Right ventricle myocardium superior (tissue), 1 donor: ENCODE measurements around the gene LFNG. TPM values are rescaled to one million over a fixed set of nuclear protein-coding genes. Genes with fewer than 3 reads are reported as not detected.

ENCODE experiments used
- ATAC-seq: fragments of 200-7000 bp; cut with Tn5 transposase; one replicate; pipeline ENCODE4 v1.9.1; 2020; ENCODE audit warnings: mild to moderate bottlenecking; ENCODE audit not compliant: poor library complexity
- DNase-seq: peaks from one replicate; pipeline ENCODE4 v3.0.0-alpha.2; 2020
- intact Hi-C: fragments of 100-400 bp; cut with DNase I; formaldehyde crosslinking; loops from one replicate; pipeline ENCODE4 v1.11.2; 2022
- total RNA-seq: library from RNA; stranded (reverse); fragmentation: NEBNext Ultra II Directional; extraction: Animal tissue kit (Norgen Biotek cat#: 25700); gene quantifications from one replicate; pipeline ENCODE4 v1.2.1, GENCODE V29; 2021
- donor health status: DM: no; HTN: yes; CAD: no; lungs with severe emphysema.

The LFNG gene
- total RNA-seq, 1 donor from 2014 or later: 4.6 TPM

DNA sequence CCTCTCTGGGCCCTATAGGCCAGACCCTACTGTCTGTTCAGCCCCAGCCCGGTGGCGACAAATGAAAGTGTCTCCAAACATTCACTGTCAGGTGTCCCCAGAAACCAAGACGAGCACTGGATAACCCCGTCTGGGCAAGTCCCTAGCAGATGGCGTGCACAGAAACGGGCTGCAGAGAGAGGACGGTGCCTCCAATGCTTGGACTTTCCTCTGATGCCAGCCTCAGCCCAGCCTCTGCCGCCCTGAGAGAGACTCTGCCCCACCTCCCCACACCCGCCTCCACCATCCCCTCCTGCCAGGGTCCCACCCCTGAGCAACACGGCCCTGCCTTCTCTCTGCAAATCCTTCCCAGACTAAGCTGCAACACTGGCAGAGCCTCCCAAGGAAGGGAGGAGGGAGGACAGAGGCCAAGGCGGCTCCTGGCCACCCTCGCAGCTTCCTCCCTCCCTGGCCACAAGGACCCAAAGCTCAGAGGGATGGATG, 7.4 kb upstream of the LFNG start:
- intact Hi-C loops: no loop called here
- DNase-seq: no peak
- ATAC-seq: peak; percentile 38

DNA sequence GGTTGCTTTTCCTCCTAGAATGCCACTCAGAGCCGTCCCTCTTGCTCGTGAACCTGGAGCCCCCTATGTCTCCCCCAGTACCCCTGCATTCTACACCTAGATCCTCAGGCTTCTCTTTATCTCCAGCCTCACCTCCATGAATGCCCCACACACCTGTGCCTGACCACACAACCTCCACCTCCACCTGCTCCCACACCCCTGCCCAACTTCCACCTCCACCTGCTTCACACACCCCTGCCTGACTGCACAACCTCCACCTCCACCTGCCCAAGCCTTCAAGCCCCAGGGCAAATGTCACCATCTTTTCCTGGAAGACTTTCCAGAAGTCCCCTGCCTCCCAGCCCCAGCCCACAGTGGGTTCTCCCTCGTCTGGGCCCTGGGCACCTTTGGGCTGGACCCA, 6.9 kb upstream of the LFNG start:
- intact Hi-C loops: no loop called here
- ATAC-seq (no peak), DNase-seq (no peak)

DNA sequence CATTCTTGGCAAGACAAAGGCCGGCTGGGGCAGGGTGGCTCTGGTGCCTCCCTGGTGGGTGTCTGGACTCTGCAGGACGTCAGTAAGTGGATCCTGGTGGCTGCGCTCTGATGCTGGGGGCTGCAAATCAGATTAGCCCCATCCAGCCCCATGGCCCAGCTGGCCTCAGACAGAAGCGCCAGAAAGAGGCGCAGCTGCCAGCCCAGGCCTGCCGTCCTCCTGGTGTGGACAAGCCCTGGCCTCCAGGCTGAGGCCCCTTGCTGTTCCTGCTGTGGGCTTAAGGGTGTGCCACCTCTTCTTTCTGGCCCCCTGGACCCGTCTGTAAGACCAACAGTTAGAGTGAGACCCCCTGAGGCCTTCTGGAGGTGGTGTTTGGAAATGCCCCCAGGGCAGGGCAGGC, 5.9 kb upstream of the LFNG start:
- intact Hi-C loops: no loop called here
- ATAC-seq: no peak
- DNase-seq: no peak

DNA sequence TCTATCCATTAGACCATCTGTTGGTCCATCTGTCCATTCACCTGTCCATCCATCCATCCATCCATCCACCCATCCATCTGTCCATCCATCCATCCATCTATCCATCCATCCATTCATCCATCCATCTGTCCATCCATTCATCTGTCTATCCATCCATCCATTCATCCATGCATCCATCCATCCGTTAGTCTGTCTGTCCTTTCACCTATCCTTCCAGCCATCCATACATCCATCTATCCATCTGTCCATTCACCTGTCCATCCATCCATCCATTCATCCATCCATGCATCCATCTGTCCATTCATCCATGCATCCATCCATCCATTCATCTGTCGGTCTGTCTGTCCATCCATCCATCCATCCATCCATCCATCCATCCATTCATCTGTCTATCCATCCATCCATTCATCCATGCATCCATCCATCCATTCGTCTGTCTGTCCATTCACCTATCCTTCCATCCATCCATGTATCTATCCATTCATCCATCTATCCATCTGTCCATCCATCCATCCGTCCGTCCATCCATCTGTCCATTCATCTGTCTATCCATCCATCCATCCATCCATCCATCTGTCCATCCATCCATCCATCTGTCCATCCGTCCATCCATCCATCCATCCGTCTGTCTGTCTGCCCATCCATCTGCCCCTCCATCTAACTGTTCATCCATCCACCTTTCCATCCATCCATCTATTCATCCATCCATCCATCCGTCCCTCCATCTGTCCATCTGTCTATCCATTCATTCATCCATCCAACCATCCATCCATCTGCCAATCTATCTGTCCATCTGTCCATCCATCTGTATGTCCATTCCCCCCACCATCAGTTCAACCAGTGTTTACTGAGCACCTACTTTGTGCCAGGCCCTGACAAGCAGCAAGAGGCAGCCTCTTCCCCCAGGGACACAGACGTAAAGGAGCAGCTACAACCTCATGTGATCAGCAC, 4.8 kb upstream of the LFNG start:
- DNase-seq: no peak
- ATAC-seq: no peak
- intact Hi-C loops: no loop called here

DNA sequence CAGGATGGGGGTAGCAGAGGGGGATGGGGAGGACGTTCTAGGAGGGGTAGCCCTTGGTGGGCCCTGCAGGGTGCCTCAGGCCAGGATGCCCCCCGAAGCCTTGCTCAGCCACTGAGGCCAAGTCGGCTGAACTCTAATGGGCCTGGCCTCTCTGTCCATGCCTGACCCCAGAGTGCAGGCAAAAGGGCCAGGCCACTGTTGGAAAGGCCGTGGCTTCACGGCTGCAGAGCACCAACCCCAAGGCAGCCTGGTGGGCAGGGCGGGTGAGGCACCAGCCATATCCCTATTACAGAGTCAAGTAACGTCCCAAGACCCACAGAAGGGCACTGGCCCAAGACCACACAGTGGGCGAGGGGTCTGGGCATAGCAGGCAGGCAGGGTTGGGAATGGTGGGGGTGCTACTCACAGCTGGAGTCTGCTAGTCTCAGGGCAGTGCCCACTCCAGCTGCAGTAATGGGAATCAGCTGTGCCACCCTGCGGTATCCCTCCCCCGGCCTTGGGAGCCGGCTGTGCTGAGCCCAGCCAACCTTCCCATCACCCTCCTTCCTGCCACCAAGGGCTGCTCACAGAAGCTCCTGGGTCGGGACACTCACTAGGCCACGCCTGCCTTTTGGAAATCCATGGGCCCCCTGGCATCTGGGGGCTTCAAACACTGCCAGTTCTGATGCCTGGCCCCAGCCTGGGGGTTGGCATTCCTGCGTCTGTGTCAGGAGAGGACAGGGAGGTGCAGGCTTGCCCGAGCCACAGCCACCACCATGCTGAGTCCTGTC, 4.0 kb upstream of the LFNG start:
- intact Hi-C loops: no loop called here
- DNase-seq (no peak), ATAC-seq (no peak)

DNA sequence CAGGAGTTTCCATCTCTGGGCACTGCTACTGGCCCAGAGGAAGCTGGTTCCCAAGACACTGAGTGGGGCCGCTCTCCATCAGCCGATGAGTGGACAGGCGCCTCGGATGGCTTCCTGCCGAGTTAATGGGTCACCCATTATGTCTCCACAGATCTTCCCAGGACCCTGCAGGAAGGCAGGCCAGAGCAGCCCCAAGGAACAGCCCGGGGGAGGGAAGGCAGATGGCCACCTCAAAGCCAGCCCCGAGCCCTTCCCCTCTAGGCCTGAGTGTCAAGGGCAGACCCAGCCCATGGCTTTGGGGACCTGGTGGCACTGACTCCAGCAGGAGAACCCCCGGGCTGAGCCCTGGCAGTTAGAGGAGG, 3.4 kb upstream of the LFNG start:
- intact Hi-C loops: no loop called here
- DNase-seq (no peak), ATAC-seq (no peak)

DNA sequence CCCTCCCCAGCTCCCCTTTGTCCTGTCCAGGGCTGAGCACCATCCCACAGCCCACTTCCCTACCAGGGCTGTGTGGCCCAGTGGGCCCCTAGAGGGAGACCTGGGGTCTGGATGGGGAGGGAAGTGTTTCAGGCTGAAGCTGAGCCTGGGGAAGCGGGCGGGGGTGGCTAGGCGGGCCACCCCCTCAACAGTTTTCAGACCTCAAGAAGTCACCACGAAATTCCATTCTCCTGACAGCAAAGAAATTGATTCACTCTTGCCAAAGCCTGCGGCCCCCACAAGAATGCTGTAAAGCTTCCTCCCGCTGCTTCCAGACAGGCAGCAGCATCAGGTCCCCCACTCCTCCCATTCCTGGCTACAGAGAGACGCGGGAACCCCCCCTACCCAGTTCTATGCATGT, 2.5 kb upstream of the LFNG start:
- intact Hi-C loops: no loop called here
- ATAC-seq (no peak), DNase-seq (no peak)

DNA sequence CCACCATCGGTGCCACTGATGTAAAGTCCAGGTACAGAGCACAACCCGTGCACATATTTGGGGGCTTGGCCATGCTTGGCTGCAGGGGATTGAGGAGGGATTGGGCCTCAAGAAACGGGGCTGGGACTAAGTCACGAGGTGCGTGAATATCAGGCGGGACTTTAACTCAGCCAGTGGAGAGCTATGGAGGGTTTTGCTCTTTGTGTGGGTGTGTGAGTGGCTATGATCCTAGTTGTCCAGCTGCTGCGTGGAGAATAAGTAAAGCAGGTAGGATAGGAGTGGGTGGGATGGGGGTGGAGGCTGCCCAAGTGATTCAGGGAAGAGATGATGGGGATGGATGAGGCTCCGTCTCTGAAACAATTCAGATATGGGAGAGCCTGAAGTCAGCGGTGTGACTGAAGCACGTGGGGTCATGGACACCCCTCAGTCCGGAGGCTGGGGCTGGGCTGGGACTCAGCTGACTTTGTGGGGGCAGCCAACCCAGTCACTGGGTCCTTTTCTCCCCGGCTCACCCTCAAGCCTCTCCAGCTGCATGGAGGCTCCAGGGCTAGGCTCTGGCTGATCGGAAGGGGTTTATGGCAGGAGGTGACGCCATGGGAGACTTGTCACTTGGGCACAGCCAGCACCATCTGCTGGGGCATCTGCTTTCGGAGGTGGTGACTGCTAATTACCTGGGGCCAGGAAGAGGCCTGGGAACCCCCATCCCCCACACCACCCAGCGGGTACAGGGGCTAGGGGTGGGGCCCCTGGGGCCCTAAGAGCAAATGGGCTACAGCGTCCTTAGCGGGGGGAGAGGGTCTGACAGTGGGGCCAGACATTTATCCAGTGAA, 1.7 kb upstream of the LFNG start:
- intact Hi-C loops: no loop called here
- DNase-seq (no peak), ATAC-seq (no peak)

DNA sequence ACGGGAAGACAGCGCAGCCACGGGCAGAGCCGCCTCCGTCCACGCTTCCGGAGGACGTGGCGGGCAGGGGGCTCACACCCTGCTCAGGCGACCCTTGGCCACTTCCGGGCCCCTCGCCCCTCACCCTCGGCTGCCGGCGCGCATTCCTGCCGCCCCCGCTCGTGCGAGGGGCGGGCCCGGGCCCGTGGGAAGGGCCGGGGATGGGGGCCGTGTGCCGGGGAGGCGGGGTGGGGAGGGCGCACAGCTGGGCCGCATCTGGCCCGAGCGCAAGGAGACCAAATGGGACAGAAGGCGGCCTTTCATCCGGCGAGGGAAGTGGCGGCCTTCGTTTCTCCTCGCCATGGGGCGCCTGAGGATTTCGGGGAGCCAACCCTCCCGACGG, 846 bp upstream of the LFNG start:
- intact Hi-C loops: no loop called here
- ATAC-seq (no peak), DNase-seq (no peak)

DNA sequence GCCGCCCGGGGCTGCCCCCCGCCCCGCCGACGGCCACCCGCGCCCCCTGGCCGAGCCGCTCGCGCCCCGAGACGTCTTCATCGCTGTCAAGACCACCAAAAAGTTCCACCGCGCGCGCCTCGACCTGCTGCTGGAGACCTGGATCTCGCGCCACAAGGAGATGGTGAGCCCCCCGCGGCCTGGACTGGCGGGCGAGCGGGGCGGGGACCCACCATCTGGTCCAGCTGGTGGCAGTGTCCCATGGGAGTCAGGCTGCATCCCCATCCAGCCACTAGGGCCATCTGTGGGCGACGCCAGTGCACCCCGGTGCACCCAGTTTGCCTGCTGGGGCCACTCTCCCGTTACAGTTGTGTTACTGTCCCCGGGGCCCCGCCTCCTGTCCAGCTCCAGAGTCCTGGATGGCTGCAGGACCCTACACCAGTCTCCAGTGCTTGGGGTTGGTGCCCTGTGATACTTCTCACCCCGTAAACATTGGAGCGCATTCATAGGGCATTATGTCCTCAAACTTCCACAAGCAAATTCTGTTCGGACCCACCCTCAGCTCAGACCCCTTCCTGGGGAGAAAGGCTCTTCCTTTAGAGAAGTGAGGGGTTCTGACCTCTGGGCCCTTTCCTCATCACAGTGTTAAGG, 672 bp downstream of the LFNG start:
- ATAC-seq: no peak

DNA sequence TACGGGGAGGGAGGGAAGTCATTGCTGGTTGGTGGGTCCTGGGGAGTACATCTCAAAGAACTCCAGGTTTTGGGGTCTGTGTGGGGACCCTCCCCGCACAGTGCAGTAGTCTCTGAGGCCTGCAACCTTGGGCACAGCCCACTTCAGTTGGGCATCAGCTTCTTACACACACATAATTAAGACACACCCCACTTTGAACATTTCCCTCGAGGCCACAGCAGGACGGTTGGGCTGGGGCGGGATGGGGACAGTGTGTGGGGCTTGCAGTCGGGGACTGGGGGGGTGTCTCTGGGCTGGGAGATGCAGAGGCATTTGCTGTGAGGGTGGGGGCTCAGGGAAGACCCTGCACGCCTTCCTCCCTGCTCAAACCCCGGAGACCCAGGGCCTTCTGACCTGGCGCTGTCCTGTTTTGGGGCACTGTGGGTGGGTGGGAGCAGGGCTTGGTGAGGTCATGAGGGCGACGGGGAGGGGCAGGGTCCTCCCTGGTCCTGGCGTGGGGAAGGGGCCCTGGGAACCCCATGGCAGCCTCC, 1.3 kb downstream of the LFNG start:
- no peak for ATAC-seq
- intact Hi-C loops: no loop called here
- no peak for DNase-seq

More for the DNA sequence above, 672 bp downstream of the LFNG start:
- DNase-seq: peak; percentile 65
- intact Hi-C loops: no loop called here

DNA sequence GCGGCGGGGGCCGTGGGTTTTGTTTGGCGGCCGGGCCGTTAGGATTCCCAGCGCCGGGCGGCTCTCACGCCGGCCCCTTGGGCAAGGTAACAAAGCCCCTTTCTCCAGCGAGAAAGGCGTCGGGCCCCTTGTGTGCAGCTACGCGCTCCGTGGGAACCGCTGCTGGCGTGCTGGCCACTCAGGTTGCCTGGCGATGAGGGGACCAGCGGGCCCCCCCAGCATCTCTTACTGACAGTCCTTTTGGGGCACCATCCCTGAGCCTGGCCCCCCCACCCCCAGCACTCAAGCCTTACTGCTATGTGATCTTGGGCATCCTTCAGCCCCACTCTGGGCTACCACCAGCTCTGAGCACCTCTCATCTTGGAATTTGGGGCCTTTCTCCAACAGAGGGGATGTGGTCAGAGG, 1.8 kb downstream of the LFNG start:
- intact Hi-C loops: no loop called here
- ATAC-seq (no peak), DNase-seq (no peak)

DNA sequence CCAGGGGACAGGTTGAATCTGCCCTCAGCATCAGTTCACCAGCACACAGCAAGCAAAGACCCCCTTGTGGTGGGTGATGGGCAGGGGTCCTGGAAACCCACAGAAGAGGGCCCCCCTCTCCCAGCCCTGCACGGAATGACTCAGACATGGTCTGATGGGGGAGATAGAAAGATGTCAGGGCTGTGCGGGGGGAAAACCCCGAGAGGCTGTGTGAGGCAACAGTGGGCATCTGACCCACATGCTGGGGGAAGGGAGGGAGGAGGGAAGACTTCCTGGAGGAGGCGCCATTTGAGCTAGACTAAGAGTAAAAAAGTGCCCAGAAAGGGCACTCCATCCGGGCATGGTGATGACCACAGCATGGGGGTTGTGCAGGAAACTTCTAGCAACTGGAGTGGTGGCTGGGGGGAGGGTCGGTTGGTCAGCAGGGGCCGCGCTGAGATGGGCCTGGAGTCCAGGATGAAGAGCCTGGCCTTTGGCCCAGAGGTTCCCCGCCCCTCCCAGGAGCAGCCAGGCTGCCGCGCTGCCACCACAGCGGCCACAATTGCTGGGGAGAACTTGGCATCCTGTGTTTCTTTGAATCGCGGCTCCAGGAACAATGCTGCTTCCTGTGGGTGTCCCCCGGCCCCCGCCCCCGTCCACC, 2.5 kb downstream of the LFNG start:
- intact Hi-C loops: no loop called here
- peak; percentile 76 for DNase-seq

DNA sequence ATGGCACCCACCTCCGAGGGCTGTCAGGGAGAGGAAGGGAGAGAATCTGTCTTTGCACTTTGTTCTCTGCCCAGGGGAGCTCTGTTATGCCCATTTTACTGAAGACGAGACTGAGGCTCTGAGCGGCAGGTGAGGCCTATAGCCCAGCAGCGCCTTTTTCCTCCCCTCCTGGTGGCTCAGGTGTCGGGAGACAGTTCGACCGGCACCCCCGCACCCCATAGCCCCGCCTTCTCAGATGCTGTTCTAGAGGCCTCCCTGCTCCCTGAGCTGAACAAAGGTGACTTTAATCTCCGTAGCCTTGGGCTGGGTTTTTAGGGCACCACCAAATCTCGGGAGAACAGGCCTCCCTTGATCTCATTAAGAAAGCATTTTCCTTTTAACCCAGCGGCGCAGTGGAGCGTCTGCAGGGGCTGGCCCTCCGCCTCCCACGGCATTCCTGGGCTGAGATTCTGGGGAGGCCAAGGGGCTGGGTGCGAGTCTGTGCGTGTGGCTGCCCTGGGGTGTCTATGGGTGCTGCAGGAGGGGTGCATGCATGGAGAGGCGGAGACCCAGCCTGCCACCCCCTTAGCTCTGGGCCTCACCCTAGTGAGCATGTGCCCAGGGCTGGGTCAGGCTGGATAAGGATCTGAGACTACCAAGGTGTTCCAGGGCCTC, 3.3 kb downstream of the LFNG start:
- no peak for ATAC-seq
- DNase-seq: no peak
- intact Hi-C loops: no loop called here

More for the DNA sequence above, 2.5 kb downstream of the LFNG start:
- no peak for ATAC-seq

DNA sequence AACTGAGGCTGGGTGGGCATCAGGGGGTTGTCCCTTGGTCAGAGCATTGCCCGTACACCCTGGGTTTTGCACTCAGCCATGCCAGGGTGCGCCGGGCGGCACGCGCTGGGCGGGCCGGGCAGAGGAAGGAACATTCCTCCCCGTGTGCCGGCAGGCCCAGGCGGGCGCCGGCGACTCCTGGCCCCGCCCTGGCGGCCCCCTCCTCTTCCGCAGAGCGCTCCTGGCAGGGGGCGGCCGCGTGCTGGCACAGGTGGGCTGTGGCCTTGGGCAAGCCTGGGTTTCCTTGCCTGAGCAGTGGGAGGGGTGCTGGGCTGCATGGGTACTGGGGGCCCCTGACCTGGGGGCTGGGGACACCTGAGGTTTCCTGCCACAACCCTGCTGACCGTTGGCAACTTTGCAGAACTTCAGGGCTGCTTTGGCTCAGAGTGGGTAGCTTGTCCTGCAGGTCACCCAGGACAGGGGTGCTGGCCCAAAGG, 3.9 kb downstream of the LFNG start:
- intact Hi-C loops: no loop called here
- no peak for DNase-seq
- ATAC-seq: no peak

DNA sequence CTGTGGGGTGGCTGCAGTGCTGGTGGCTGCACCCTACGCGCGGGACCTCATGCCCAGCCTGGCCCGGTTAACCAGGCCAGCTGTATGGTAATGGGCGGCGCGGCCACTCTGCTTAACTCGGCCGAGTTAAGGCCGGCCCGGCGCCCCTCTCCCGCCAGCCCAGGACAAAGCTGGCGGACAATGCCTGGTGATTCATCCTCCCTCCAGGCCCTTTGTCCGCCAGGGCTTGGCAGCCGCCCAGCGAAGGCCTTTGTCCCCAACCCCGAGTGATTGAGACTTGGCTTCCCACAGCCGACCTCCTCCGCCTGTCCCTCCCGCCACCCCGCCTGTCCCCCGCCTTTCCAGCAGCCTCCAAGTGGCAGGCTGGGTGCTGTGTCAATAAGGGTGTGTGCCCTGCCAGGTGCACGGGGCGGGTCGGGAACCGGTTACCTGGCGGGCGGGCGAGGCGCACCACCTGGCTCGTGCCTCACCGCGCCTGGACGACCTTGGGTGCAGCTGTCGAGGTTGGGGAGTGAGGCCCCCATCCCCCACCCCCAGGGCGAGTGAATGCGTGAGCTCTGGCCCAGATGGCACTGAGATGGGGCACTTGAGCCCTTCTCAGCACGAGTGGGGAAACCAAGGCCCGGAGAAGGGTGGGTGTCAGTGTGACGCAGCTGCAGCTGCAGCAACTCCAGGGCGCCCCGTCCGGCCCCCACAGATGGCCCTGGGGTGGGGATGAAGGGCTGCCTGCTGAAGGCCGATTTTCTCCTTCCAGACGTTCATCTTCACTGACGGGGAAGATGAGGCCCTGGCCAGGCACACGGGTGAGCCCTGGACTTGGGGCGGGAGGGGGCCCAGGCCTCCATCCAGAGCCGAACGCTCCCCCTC, 4.6 kb downstream of the LFNG start:
- DNase-seq (peak; percentile 91), ATAC-seq (peak; percentile 40)
- intact Hi-C loops: no loop called here
